Right lobe of liver (tissue), 6 donors: ENCODE data around the gene CAVIN2. TPM values are rescaled to one million over a fixed set of nuclear protein-coding genes. Genes with fewer than 3 reads are reported as not detected.
A peak's percentile ranks its signal among the peaks of the same experiment; 100 is the strongest.

Experiments
- ATAC-seq, 4 donors: fragments of 200-7000 bp; cut with Tn5 transposase; one replicate each; pipeline ENCODE4 v1.9.1; 2020; ENCODE audit warnings: mild to moderate bottlenecking in 4 of 4, moderate library complexity in 4 of 4
- DNase-seq, 3 donors: peaks; one replicate each; pipeline ENCODE4 v3.0.0-alpha.2; 2020
- H3K27ac ChIP-seq, 3 donors: fragments of 200-600 bp; one replicate each; pipeline ENCODE4 v1.8.0; 2022
- H3K27me3 ChIP-seq, 2 donors: fragments of 200-600 bp; one replicate each; pipeline ENCODE4 v1.8.0; 2022
- H3K36me3 ChIP-seq, 4 donors: fragments of 200-600 bp; sonication (generic) in 1 of 4; one replicate each; pipeline versions ENCODE4 v1.5.1 to v1.8.0; 2017 to 2022; ENCODE audit warnings: control low read depth in 1 of 4
- H3K4me1 ChIP-seq, 4 donors: fragments of 200-600 bp; sonication (generic) in 1 of 4; one replicate each; pipeline versions ENCODE4 v1.5.1 to v1.8.0; 2017 to 2022; ENCODE audit warnings: control low read depth in 1 of 4
- H3K4me3 ChIP-seq, 3 donors: fragments of 200-600 bp; one replicate each; pipeline ENCODE4 v1.8.0; 2022
- H3K9me3 ChIP-seq, 4 donors: fragments of 200-600 bp; sonication (generic) in 1 of 4; one replicate each; pipeline versions ENCODE4 v1.5.1 to v1.8.0; 2017 to 2022; ENCODE audit warnings: control low read depth in 1 of 4
- CTCF ChIP-seq, 4 donors: fragments of 200-600 bp in 3 of 4; fragments of 450-650 bp in 1 of 4; IDR thresholded peaks; one replicate each; pipeline versions ENCODE4 v1.5.1 to v1.8.0; 2016 to 2022; ENCODE audit warnings: antibody characterized with exemption in 4 of 4, mild to moderate bottlenecking in 2 of 4
- POLR2A ChIP-seq: fragments of 450-650 bp; IDR thresholded peaks from one replicate; pipeline ENCODE4 v1.6.1; 2017; ENCODE audit warnings: antibody characterized with exemption, mild to moderate bottlenecking
- WGBS: methylation state at CpG from one replicate; pipeline ENCODE4 v1.1.6; 2018; ENCODE audit warnings: low coverage, low lambda C conversion rate; ENCODE audit not compliant: insufficient coverage; ENCODE audit errors: missing lambda C conversion rate; 5-methylcytosine and 5-hydroxymethylcytosine counted together
- intact Hi-C, 2 donors: fragments of 100-400 bp; cut with DNase I; formaldehyde crosslinking; loops; one replicate each; pipeline versions ENCODE4 v1.11.2 to v1.14.1; 2022
- long read RNA-seq: library from polyadenylated mRNA; unstranded; transcript quantifications from one replicate; pipeline ENCODE4 v2.0.0, GENCODE V29; 2019
- total RNA-seq, 6 experiments: library from RNA; depleted of rRNA in 2 of 6; stranded (reverse); fragments of >200 nt in 2 of 6; fragmentation: NEBNext Ultra II Directional in 3 of 6; extraction: Animal tissue kit (Norgen Biotek cat#: 25700) in 3 of 6; gene quantifications; one replicate each; pipeline versions ENCODE4 v1.1.0 to v1.2.4, GENCODE V29; 2016 to 2023
- donor health status: DM: no; HTN: yes; CAD: no.
- donor health status: DM: no; HTN: no; CAD: no.
- donor health status: DM: no; HTN: no; CAD: no.
- donor health status: DM: no; HTN: yes; CAD: no.
- donor health status: DM: no; HTN: yes; CAD: no.

CAVIN2 gene
- total RNA-seq, result 10 to 100 TPM in 3 of 6 experiments, 1 to 10 TPM in 3; 6.8 to 17.5 (median 9.6) TPM
- long read RNA-seq, transcript CAVIN2-201 (2 exons, 3,229 nt), result major isoform, 7 of 7 reads
- long read RNA-seq, partial matches to known transcripts, result 0 of 7 reads
- long read RNA-seq, other reads (novel, unspliced or antisense), result 0 of 7 reads

GRCh38 chr2:191846515-191847476 lies at the start of gene CAVIN2:
Gene CAVIN2 (minus strand): TSS chr2:191847088. CDS start chr2:191846925, 163 bp downstream.
- H3K27ac ChIP-seq, result peak within 1 kb of the TSS; percentile 45 to 59 (median 56)
- no peaks in the 10 kb centered on the region for H3K36me3 ChIP-seq
- no peaks in the 10 kb centered on the region for H3K27me3 ChIP-seq
- H3K9me3 ChIP-seq, result no peaks in the 10 kb centered on the region
- 18% methylated on average over 2 of the region's 31 CpGs for WGBS
- TF ChIP-seq POLR2A (no peak), CTCF (IDR thresholded peaks at IDR 0.05) (no peak)
- peak in 2 of 3 donors; percentile 25 to 52 for DNase-seq
- H3K4me1 ChIP-seq, result no peaks in the 10 kb centered on the region
- intact Hi-C loops, result no loop called here
- peak within 1 kb of the TSS; percentile 33 to 45 (median 43) for H3K4me3 ChIP-seq
- ATAC-seq, result peak; percentile 78 to 88 (median 81)

- no peaks in the 10 kb centered on the region for H3K9me3 ChIP-seq
- DNase-seq (no peak), ATAC-seq (no peak)
- intact Hi-C loops, result no loop called here
- no peaks in the 10 kb centered on the region for H3K4me1 ChIP-seq
- H3K27ac ChIP-seq, result no peak overlapping the region
- H3K36me3 ChIP-seq, result no peaks in the 10 kb centered on the region
- no peak for TF ChIP-seq CTCF (IDR thresholded peaks at IDR 0.05)
- TF ChIP-seq POLR2A, result no peak
- 53% methylated on average over 2 of the region's 2 CpGs for WGBS
- no peak overlapping the region for H3K4me3 ChIP-seq
- H3K27me3 ChIP-seq, result no peaks in the 10 kb centered on the region
Observed at GRCh38 chr2:191895743-191896142, 48.9 kb upstream of the CAVIN2 start.

- 89% methylated on average over 3 of the region's 4 CpGs for WGBS
- Histone ChIP-seq H3K9me3 (no peaks in the 10 kb centered on the region), H3K4me3 (no peak overlapping the region), H3K4me1 (no peaks in the 10 kb centered on the region), H3K27me3 (no peaks in the 10 kb centered on the region), H3K36me3 (no peaks in the 10 kb centered on the region), H3K27ac (no peak overlapping the region)
- TF ChIP-seq POLR2A, result no peak
- TF ChIP-seq CTCF (IDR thresholded peaks at IDR 0.05), result no peak
- no peak for DNase-seq
- no peak for ATAC-seq
- intact Hi-C loops, result no loop called here
Observed at GRCh38 chr2:191895195-191895594, 48.3 kb upstream of the CAVIN2 start.

- TF ChIP-seq CTCF (IDR thresholded peaks at IDR 0.05) (no peak), POLR2A (no peak)
- intact Hi-C loops, result no loop called here
- Histone ChIP-seq H3K4me3 (no peak overlapping the region), H3K9me3 (no peaks in the 10 kb centered on the region), H3K4me1 (no peaks in the 10 kb centered on the region), H3K27me3 (no peaks in the 10 kb centered on the region), H3K27ac (no peak overlapping the region), H3K36me3 (no peaks in the 10 kb centered on the region)
- WGBS, result 44% methylated on average over 3 of the region's 3 CpGs
- ATAC-seq (no peak), DNase-seq (no peak)
Observed at GRCh38 chr2:191894681-191895147, 47.8 kb upstream of the CAVIN2 start.
